ENCODE results near the gene GRID1.

DNA sequence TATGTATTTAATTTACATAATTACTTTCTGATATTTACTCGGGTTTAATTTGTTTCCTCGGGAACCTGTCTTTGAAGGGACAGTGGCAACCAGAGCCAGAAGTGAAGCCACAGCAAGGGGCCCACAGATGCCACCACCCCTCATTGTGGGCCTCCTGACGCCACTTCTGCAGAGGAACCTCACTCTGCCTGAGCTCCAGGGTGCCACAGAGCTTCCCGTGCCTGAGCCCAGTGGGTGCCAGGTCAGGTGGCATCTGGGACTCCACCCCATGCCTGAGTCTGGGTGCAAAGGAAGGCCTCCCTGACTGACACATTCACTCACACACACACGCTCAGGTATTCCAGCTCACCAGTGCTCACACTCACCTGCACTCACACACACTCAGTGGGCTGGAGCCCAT lies 213.7 kb downstream of the GRID1 start:
- TF ChIP-seq EZH2 (optimal IDR thresholded peaks at IDR 0.05; ENCODE audit: low read depth, low read length) (no peak), EZH2phosphoT487 (IDR thresholded peaks at IDR 0.05; ENCODE audit: low read length) (no peak)
- TF ChIP-seq, protein P1, sequence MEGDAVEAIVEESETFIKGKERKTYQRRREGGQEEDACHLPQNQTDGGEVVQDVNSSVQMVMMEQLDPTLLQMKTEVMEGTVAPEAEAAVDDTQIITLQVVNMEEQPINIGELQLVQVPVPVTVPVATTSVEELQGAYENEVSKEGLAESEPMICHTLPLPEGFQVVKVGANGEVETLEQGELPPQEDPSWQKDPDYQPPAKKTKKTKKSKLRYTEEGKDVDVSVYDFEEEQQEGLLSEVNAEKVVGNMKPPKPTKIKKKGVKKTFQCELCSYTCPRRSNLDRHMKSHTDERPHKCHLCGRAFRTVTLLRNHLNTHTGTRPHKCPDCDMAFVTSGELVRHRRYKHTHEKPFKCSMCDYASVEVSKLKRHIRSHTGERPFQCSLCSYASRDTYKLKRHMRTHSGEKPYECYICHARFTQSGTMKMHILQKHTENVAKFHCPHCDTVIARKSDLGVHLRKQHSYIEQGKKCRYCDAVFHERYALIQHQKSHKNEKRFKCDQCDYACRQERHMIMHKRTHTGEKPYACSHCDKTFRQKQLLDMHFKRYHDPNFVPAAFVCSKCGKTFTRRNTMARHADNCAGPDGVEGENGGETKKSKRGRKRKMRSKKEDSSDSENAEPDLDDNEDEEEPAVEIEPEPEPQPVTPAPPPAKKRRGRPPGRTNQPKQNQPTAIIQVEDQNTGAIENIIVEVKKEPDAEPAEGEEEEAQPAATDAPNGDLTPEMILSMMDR (IDR thresholded peaks at IDR 0.05; ENCODE audit: low read length): no peak
